Fibroblast of peridontal ligament (primary cell): ENCODE data around the gene AQP1.

Experiments
- DNase-seq: peaks from one replicate; pipeline ENCODE4 v3.0.0-alpha.2; 2010; ENCODE audit errors: extremely low read depth

The AQP1 gene

GRCh38 chr7:30884881-30885280 is 26.8 kb upstream of the AQP1 start:
- DNase-seq = no peak

DNA sequence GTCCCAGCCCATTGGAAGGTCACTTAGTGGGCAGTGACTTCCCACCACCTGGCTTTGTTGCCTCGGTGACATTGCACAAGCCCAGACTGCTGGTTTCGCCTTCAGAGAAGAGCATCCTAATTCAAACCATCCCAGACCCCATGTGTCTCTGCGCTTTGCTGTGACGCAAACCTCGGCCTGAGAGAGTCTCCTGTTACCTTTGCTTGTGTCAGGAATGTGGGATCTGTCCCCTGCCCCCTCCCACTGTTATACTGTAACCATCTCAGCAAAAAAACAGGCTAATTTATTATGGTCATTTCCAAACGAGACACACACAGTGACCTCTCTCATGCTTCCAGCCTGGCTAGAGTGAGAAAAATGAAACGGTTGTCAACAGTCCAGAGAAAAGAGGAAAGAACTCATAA is 25.0 kb upstream of the AQP1 start:
- DNase-seq = no peak

- no peak for DNase-seq
These were observed 24.2 kb upstream of the AQP1 start for GRCh38 chr7:30887464-30887872.

DNA sequence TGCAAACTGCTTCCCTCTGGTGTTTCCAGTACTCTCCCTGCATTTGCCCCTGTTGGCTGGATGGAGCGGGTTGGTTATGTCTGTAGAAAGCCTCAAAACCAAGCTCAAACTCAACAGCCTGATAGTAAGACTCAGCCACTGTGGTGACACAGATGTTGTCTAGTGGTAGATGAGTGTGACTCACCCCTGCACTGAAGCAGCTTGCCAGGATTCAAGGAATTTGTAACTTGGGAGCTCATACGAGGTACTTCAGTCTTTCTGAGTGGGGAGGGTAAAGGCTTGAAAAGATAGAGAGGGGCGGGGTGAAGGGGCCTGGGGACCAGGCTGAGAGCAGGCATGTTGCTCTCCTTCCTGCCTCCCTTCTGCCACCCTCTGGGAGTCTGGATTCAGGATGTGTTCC is 22.9 kb upstream of the AQP1 start:
- DNase-seq = peak; percentile 92

DNA sequence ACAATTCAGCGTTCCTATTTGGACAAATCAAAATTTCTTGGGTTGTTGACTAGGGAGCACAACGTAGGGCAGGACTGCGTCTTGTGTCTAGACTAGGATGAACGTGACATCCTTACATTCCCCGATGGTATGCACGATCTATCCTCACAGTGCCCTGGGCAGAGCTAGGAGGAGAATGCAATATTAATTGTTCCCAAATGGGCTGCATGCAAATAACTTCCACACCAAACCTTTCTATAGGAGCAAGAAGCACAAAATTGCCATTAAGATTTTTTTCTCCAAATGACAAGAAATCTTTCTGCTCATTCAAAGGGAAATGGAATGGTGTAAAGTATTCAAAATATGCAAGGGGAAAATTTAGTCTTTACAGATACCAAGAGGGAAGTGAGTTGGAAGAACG is 21.4 kb upstream of the AQP1 start:
- DNase-seq = no peak

GRCh38 chr7:30893357-30893756 is 18.3 kb upstream of the AQP1 start:
- DNase-seq = peak; percentile 70

DNA sequence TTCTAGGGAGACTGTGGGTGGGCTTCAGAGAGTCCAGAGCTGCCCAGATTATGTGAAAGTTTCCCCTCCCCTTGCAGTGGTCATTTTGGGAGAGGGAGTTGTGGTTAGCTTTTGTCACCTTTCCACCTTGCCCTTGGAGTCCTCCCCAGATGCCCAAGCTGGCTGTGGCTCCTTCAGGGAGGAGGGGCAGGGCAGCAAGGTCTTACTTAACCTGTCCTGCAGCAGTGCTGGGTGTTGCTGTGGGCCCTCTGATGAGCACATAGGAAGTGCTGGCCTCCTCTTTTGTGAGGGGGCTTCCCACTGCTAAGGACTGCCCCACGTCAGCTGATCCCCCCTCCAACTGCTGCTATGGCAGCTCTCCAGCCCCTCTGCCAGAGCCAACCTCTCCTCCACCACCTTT is 17.6 kb upstream of the AQP1 start:
- no peak for DNase-seq

DNA sequence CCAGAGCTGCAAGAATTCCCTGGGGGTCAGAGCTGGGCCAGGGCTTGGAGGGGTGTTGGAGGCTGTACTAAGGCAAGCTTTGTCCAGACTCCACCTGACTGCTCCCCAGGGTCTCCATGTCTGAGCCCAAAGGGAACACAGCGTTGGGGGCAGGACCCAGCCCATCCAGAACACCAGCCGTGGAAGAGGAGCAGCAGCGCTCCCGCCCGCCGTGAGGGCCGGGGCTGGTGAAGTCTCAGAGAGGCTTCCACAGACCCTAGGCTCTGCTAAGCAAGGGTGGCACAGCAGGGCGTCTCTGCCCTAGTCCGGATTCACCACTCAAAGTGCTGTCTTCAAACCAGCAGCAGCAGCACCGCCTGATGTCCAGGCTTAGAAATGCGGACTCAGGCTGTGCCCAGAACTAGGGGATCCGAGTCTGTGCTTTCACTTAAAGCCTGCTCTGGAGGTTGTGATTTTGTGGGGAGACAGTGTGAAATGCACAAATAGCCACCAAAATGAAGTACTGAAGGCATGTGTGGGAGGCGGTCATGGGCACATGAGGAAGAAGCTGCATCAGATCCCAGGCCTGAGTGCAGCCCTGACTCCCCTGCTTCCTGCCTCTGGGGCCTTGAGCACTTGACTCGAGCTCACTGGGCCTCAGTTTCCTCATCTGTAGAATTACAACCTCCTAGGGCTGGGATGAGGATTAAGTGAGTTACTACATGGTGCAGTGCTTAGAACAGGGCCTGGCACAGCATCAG is 16.6 kb upstream of the AQP1 start:
- no peak for DNase-seq

DNA sequence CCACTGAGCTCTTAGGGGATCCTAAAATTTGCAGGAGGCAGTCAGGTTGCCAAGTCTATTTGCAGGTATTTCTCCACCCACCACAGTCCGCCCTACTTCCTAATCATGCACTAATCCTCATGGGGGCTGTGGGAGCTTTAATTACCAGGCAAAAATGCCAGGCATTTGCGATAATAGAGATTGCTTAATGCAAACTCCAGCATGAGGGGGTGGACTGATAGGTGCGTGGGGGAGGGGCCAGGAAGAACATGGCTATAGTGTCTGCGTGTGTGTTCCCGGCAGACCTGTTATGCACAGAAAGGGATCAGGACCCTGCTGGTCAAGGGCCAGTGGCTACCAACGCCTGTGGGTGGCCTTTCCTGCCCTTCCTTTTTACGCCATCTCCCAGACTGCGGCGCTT is 15.6 kb upstream of the AQP1 start:
- no peak for DNase-seq

DNA sequence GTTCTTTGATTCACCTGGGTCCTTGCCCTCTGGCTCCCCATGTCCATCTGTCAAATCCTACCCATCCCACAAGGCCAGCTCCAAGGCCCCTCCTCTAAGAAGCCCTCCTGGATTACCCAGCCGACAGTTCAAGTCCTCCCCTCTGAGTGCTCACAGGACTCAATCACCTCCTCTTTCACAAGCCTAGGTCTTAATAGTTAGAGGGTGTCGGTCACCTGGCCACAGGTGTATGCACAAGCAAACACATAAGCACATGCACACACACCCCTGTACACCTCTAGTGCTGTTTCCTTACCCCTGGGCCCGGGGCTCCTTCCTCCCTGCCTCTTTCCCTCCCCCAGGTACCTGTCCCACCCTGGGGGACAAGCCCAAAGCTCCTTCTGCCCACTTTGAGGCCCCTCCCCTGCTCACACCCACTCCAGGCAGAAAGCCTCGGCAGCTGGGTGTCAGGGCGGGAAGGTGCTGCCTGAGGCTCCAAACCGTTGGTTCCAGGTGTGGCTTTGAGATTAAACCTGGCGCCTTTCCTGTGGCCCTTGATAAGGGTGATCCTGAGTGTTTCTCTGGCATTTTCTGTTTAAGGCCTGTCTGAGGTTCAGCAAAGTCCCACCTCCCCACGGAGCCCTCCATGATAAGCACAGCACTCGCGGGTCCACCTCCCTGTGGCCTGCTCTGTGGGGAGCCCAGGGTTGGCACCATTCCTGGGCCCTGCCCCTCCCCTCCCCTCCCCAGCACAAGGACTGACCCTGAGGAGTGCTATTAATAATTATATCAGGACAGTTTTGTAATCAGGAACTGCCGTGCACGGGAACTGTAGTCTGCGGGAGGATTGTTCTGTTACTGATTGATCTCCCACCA is 14.6 kb upstream of the AQP1 start:
- no peak for DNase-seq

- no peak for DNase-seq
These were observed 13.9 kb upstream of the AQP1 start for GRCh38 chr7:30897770-30898169.

- DNase-seq = no peak
These were observed 13.2 kb upstream of the AQP1 start for GRCh38 chr7:30898411-30898810.

GRCh38 chr7:30899066-30899465 is 12.6 kb upstream of the AQP1 start:
- DNase-seq = no peak

- DNase-seq = no peak
These were observed 12.0 kb upstream of the AQP1 start for GRCh38 chr7:30899630-30900029.

GRCh38 chr7:30900053-30900452 is 11.6 kb upstream of the AQP1 start:
- DNase-seq = peak; percentile 10

- no peak for DNase-seq
These were observed 10.8 kb upstream of the AQP1 start for GRCh38 chr7:30900803-30901362.

GRCh38 chr7:30901856-30902255 is 9.8 kb upstream of the AQP1 start:
- DNase-seq = no peak

DNA sequence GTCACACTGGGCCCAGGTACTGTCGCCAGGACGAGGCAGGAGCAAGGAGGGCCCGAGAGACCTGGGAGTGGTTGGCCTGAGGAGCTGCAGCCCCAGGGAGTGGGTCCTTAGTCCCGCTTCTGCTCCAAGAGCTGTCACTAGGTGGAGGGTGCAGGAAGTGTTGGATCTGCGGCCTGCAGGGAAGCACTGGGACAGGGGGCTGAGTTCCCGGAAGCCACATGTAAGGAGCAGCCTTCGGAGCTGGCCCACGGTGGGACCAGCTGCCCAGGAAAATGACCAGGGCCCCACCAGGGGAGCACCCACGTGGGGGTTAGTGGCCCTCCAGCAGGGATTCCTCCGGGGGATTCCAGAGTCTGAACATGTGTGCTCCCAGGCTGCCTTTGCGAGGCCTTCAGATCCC is 9.2 kb upstream of the AQP1 start:
- no peak for DNase-seq

- DNase-seq = no peak
These were observed 8.5 kb upstream of the AQP1 start for GRCh38 chr7:30903146-30903545.

DNA sequence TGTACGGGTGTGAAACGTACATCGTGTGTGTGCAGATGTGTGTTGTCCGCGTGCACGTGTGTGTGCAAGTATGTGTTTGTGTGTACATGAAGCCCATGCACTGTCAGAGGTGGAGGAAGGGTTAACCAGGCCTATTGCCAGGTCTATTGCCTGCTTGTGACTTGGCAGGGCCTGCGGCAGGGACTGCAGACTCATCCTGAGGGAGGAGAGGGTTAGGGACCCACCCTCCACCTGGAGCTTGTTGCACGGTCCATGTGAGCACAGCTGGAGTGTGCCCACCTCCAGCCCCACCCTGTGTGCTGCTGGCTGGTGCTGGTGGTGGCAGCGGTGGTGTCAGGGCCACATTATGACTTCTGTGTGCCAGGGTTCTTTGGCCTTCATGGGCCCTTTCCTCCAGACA is 7.1 kb upstream of the AQP1 start:
- DNase-seq = no peak

- no peak for DNase-seq
These were observed 6.3 kb upstream of the AQP1 start for GRCh38 chr7:30905078-30906012.

DNA sequence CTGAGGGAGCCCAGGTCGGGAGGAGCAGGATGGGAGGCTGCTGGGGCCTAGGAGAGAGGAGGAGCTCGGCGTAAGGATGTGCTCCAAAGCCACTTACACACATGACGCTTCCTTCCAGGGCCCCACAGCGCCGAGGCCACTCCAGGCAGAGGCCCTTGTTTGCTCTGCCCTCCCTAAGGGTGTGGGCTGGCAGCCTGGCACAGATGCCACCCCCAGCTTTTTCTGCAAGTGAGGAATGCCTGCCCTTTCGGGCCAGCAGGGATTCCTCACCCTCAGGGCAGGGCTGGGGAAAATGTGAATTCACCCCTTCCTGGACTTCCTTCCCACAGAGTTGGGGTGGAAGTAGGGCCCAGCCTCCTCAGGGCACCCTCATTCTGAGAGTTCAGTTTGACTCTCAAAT is 5.6 kb upstream of the AQP1 start:
- DNase-seq = no peak
